Ovary (tissue), 9 donors: ENCODE results near the gene ITPR1. TPM values are rescaled to one million over a fixed set of nuclear protein-coding genes. Genes with fewer than 3 reads are reported as not detected.
A peak's percentile ranks its signal among the peaks of the same experiment; 100 is the strongest.

Source experiments
- DNase-seq, 5 donors: peaks; one replicate each; pipeline ENCODE4 v3.0.0-alpha.2; 2019 to 2020
- H3K27ac ChIP-seq, 2 donors: fragments of 200-600 bp; one replicate each; pipeline versions ENCODE4 v1.5.1 to v1.8.0; 2019 to 2022
- H3K27me3 ChIP-seq: fragments of 200-600 bp; one replicate; pipeline ENCODE4 v1.8.0; 2022
- H3K36me3 ChIP-seq: fragments of 200-600 bp; sonication (generic); one replicate; pipeline ENCODE4 v1.5.1; 2019
- H3K4me1 ChIP-seq: one replicate; pipeline ENCODE4 v1.8.1; 2013; ENCODE audit warnings: mild to moderate bottlenecking, moderate library complexity; ENCODE audit not compliant: insufficient read depth
- H3K4me3 ChIP-seq: fragments of 200-600 bp; sonication (generic); one replicate; pipeline ENCODE4 v1.5.1; 2017
- H3K9me3 ChIP-seq, 2 donors: fragments of 200-600 bp in 1 of 2; sonication (generic) in 1 of 2; one replicate each; pipeline versions ENCODE4 v1.5.1 to v1.8.1; 2013 to 2019; ENCODE audit warnings: mild to moderate bottlenecking in 1 of 2, moderate library complexity in 1 of 2
- CTCF ChIP-seq, 3 donors: fragments of 450-650 bp in 2 of 3; fragments of 200-600 bp in 1 of 3; IDR thresholded peaks; one replicate each; pipeline versions ENCODE4 v1.5.1 to v1.8.0; 2016 to 2022; ENCODE audit warnings: antibody characterized with exemption in 3 of 3, mild to moderate bottlenecking in 1 of 3
- EP300 ChIP-seq: sonication (generic); formaldehyde crosslinking; IDR thresholded peaks from one replicate; pipeline ENCODE4 v1.6.1; 2017; ENCODE audit warnings: antibody characterized with exemption
- POLR2A ChIP-seq: fragments of 450-650 bp; IDR thresholded peaks from one replicate; pipeline ENCODE4 v1.6.1; 2017; ENCODE audit warnings: antibody characterized with exemption, mild to moderate bottlenecking, moderate library complexity
- WGBS, 3 donors: extraction: QIAGEN DNeasy Blood & Tissue Kit in 1 of 3; methylation state at CpG; one replicate each; pipeline versions ENCODE4 v1.1.5 to v1.1.7; 2013 to 2017; 5-methylcytosine and 5-hydroxymethylcytosine counted together
- intact Hi-C, 4 donors: fragments of 100-400 bp; cut with DNase I; formaldehyde crosslinking; loops; one replicate each; pipeline versions ENCODE4 v1.11.0 to v1.15.1; 2022 to 2023
- polyA plus RNA-seq, 2 donors: library from polyadenylated mRNA; stranded (reverse); fragments of 200-250 nt in 1 of 2; fragments of 350-450 nt in 1 of 2; fragmentation: Illumina TruSeq in 1 of 2; extraction: RNeasy Lipid Tissue Mini Kit (QIAGEN cat#74804) in 1 of 2; gene quantifications; one replicate each; pipeline ENCODE4 v1.2.3, GENCODE V29; 2013 to 2014
- total RNA-seq, 7 donors: library from RNA; depleted of rRNA in 2 of 7; stranded (reverse); fragments of >200 nt in 2 of 7; fragmentation: NEBNext Ultra II Directional in 3 of 7; extraction: Animal tissue kit (Norgen Biotek cat#: 25700) in 3 of 7; gene quantifications; one replicate each; pipeline versions ENCODE4 v1.1.0 to v1.2.4, GENCODE V29; 2016 to 2023
- donor health status: DM: no; HTN: no; CAD: no; lungs with moderate emphysema.
- donor health status: DM: no; HTN: no; CAD: no.
- donor health status: Bipolar disorder and iron deficiency.
- donor health status: DM: yes; HTN: yes; CAD: no.
- donor health status: DM: no; HTN: no; CAD: no.
- donor health status: DM: yes; HTN: yes; CAD: no.

Gene ITPR1
- total and polyA plus RNA-seq, 9 donors, result 59.5 to 313 (median 144) TPM

- peaks cover 7% of the 10 kb centered on the region for H3K4me1 ChIP-seq
- intact Hi-C loops, result no loop called here
- no peak overlapping the region for H3K27ac ChIP-seq
- TF ChIP-seq POLR2A (no peak), CTCF (IDR thresholded peaks at IDR 0.05) (no peak)
- no peaks in the 10 kb centered on the region for H3K36me3 ChIP-seq
- H3K9me3 ChIP-seq, result no peaks in the 10 kb centered on the region
- no peaks in the 10 kb centered on the region for H3K27me3 ChIP-seq
- H3K4me3 ChIP-seq, result no peak overlapping the region
- no peak for DNase-seq
- 96 to 99% (median 97%) methylated on average over 2 of the region's 2 CpGs for WGBS, 3 donors
Measured at GRCh38 chr3:4778119-4778518, 285.0 kb downstream of the ITPR1 start.

- Histone ChIP-seq H3K27me3 (no peaks in the 10 kb centered on the region), H3K9me3 (no peaks in the 10 kb centered on the region), H3K36me3 (no peaks in the 10 kb centered on the region), H3K4me1 (peaks cover 5% of the 10 kb centered on the region), H3K4me3 (no peak overlapping the region), H3K27ac (no peak overlapping the region)
- whole genome bisulfite sequencing, 3 donors, result 83 to 100% (median 95%) methylated on average over 1 of the region's 1 CpG
- TF ChIP-seq CTCF (IDR thresholded peaks at IDR 0.05) (no peak), EP300 (no peak), POLR2A (no peak)
- DNase-seq, result no peak
- intact Hi-C loops, result no loop called here
Measured at GRCh38 chr3:4778740-4779139, 285.6 kb downstream of the ITPR1 start.

- intact Hi-C loops, result loop anchor here in 1 of 4 donors (10.0 kb wide), 1 partner anchor 46 kb away; no protein-coding TSS in a partner anchor
- DNase-seq, result no peak
- 37 to 49% (median 47%) methylated on average over 5 of the region's 5 CpGs for whole genome bisulfite sequencing, 3 donors
- no peaks in the 10 kb centered on the region for H3K36me3 ChIP-seq
- H3K9me3 ChIP-seq, result no peaks in the 10 kb centered on the region
- H3K4me1 ChIP-seq, result peaks cover 5% of the 10 kb centered on the region
- no peak overlapping the region for H3K4me3 ChIP-seq
- H3K27ac ChIP-seq, result peak overlapping the region in 1 of 2 donors; percentile 30
- TF ChIP-seq CTCF (IDR thresholded peaks at IDR 0.05) (no peak), POLR2A (no peak), EP300 (no peak)
- H3K27me3 ChIP-seq, result no peaks in the 10 kb centered on the region
Measured at GRCh38 chr3:4780545-4780957, 287.4 kb downstream of the ITPR1 start.

- TF ChIP-seq CTCF (IDR thresholded peaks at IDR 0.05) (no peak), EP300 (no peak), POLR2A (no peak)
- Histone ChIP-seq H3K9me3 (no peaks in the 10 kb centered on the region), H3K27ac (peak overlapping the region in 1 of 2 donors; percentile 19), H3K4me1 (peaks cover 5% of the 10 kb centered on the region), H3K36me3 (no peaks in the 10 kb centered on the region), H3K27me3 (no peaks in the 10 kb centered on the region), H3K4me3 (no peak overlapping the region)
- intact Hi-C loops, result loop anchor here in 1 of 4 donors (10.0 kb wide), 1 partner anchor 47 kb away; no protein-coding TSS in a partner anchor
- WGBS, 3 donors, result 48 to 59% (median 54%) methylated on average over 3 of the region's 3 CpGs
- DNase-seq, result no peak
Measured at GRCh38 chr3:4782095-4782494, 288.9 kb downstream of the ITPR1 start.
